Tibial nerve (tissue), 3 donors: Measurements from ENCODE around the gene LMNTD1.
"Not testable (repeated sequence)": the region's sequence is repeated elsewhere in the genome, so short reads cannot be mapped to it uniquely, and the experiment has no call there.

Source experiments
- POLR2A ChIP-seq, 2 donors: fragments of 450-650 bp; IDR thresholded peaks; one replicate each; pipeline ENCODE4 v1.6.1; 2017; ENCODE audit warnings: antibody characterized with exemption in 2 of 2, mild to moderate bottlenecking in 2 of 2, moderate library complexity in 2 of 2
- TF ChIP-seq, protein P1 (sequence below), 5 experiments: fragments of 200-600 bp in 3 of 5; fragments of 450-650 bp in 2 of 5; sonication (generic) in 3 of 5; IDR thresholded peaks; one replicate each; pipeline ENCODE4 v1.5.1; 2016 to 2019; ENCODE audit warnings: antibody characterized with exemption in 5 of 5, mild to moderate bottlenecking in 3 of 5, moderate library complexity in 2 of 5

DNA sequence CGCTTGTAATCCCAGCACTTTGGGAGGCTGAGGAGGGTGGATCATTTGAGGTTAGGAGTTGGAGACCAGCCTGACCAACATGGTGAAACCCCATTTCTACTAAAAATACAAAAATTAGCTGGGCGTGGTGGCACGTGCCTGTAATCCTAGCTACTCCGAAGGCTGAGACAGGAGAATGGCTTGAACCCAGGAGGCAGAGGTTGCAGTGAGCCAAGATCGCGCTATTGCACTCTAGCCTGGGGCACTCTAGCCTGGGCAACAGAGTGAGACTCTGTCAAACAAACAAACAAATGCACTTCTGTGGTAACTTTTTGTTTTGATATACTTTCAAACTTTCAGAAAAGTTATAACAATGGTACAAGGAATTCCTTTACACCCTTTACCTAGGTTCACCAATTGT, 126.3 kb downstream of the LMNTD1 start:
- TF ChIP-seq, protein P1, sequence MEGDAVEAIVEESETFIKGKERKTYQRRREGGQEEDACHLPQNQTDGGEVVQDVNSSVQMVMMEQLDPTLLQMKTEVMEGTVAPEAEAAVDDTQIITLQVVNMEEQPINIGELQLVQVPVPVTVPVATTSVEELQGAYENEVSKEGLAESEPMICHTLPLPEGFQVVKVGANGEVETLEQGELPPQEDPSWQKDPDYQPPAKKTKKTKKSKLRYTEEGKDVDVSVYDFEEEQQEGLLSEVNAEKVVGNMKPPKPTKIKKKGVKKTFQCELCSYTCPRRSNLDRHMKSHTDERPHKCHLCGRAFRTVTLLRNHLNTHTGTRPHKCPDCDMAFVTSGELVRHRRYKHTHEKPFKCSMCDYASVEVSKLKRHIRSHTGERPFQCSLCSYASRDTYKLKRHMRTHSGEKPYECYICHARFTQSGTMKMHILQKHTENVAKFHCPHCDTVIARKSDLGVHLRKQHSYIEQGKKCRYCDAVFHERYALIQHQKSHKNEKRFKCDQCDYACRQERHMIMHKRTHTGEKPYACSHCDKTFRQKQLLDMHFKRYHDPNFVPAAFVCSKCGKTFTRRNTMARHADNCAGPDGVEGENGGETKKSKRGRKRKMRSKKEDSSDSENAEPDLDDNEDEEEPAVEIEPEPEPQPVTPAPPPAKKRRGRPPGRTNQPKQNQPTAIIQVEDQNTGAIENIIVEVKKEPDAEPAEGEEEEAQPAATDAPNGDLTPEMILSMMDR (IDR thresholded peaks at IDR 0.05) = not testable (repeated sequence)
- TF ChIP-seq POLR2A (IDR thresholded peaks at IDR 0.05) = not testable (repeated sequence)
